Measurements from ENCODE around the gene CCDC148.

The CCDC148 gene

GRCh38 chr2:158144914-158145625, 311.5 kb downstream of the CCDC148 start:
- Histone ChIP-seq H3K27me3 (replicated peaks; ENCODE audit: control insufficient read depth, insufficient read depth, low read length) (no peaks in the 10 kb centered on the region), H3K36me3 (ENCODE audit: control insufficient read depth, insufficient read depth, low read length, severe bottlenecking) (no peaks in the 10 kb centered on the region), H3K9me3 (ENCODE audit: control insufficient read depth, low read length) (no peaks in the 10 kb centered on the region), H3K9ac (ENCODE audit: low read length) (no peak overlapping the region), H3K4me3 (ENCODE audit: low read length) (no peak overlapping the region), H3K4me1 (ENCODE audit: control insufficient read depth, insufficient read depth, low read length) (peaks cover 11% of the 10 kb centered on the region)
- no peak for DNase-seq (ENCODE audit: low read depth)

DNA sequence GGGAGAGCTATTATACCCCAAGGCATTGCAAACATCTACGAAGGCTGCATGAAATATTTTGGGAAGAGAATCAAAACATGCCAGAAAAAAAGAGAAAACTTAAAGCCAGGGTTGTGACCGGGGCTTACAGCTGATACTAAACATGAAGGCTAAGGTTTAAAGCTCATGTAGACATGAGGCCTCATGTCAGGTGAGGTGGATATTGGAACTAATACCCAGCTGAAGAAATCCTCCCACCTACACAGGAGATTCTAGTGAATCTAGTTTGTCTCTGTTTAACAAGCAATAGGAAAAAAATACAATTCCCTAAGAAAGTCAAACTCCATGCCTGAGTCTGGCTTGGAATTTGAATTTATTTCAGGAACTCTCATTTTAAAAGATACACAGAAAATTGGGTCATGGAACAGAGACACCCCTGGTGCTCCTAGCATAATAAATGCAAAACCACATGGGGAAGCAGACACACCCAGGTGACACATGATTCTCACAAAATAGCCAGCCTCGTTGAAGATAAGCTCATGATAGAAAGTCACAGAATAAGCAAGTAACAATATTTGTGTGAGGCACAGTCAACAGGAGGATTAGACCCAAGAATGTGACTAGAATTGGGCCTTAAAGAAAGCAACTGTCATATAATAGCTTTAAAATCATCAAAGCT, 312.7 kb downstream of the CCDC148 start:
- H3K4me3 ChIP-seq (ENCODE audit: low read length), result no peak overlapping the region
- no peak for DNase-seq (ENCODE audit: low read depth)
- H3K9me3 ChIP-seq (ENCODE audit: control insufficient read depth, low read length), result no peaks in the 10 kb centered on the region
- H3K36me3 ChIP-seq (ENCODE audit: control insufficient read depth, insufficient read depth, low read length, severe bottlenecking), result no peaks in the 10 kb centered on the region
- no peaks in the 10 kb centered on the region for H3K27me3 ChIP-seq (replicated peaks; ENCODE audit: control insufficient read depth, insufficient read depth, low read length)
- no peak overlapping the region for H3K9ac ChIP-seq (ENCODE audit: low read length)
- peaks cover 11% of the 10 kb centered on the region for H3K4me1 ChIP-seq (ENCODE audit: control insufficient read depth, insufficient read depth, low read length)

DNA sequence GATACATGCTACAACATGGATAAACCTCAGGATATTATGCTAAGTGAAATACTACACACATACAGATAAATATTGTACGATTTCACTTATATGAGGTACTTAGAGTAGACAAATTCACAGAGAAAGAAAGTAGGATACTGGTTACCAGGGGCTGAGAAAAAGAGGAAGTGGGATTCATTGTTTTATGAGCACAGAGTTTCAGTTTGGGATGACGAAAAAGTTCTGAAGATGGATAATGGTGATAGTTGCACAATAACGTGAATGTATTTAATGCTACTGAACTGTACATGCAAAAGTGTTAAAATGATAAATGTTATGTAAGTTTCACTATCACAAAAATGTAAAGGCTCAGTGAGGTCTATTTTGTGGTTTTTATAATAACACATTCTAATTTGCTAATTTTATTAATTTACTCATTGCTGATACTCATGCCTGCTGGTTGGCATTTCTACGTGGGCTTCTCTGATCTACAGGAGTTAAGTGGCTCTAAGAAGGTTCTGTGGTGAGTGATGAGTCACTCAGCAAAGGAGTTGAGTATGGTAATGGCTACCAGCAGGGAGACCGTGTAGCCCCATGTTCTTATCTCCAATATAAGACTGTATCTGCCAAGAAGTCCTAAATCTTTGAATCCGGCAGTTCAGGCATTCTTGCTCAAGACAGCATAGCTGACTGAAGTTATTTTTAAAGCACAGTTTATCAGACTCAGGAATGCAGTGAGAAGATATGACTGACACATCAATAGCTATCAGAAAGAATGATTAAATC, 313.8 kb downstream of the CCDC148 start:
- H3K36me3 ChIP-seq (ENCODE audit: control insufficient read depth, insufficient read depth, low read length, severe bottlenecking), result no peaks in the 10 kb centered on the region
- no peak for DNase-seq (ENCODE audit: low read depth)

GRCh38 chr2:158142165-158142564, 314.4 kb downstream of the CCDC148 start:
- Histone ChIP-seq H3K9ac (ENCODE audit: low read length) (no peak overlapping the region), H3K4me1 (ENCODE audit: control insufficient read depth, insufficient read depth, low read length) (peaks cover 11% of the 10 kb centered on the region), H3K36me3 (ENCODE audit: control insufficient read depth, insufficient read depth, low read length, severe bottlenecking) (no peaks in the 10 kb centered on the region), H3K9me3 (ENCODE audit: control insufficient read depth, low read length) (no peaks in the 10 kb centered on the region), H3K27me3 (replicated peaks; ENCODE audit: control insufficient read depth, insufficient read depth, low read length) (no peaks in the 10 kb centered on the region), H3K4me3 (ENCODE audit: low read length) (no peak overlapping the region)
- DNase-seq (ENCODE audit: low read depth), result no peak

More for the DNA sequence above, 313.8 kb downstream of the CCDC148 start:
- Histone ChIP-seq H3K9ac (ENCODE audit: low read length) (no peak overlapping the region), H3K4me3 (ENCODE audit: low read length) (no peak overlapping the region), H3K4me1 (ENCODE audit: control insufficient read depth, insufficient read depth, low read length) (peaks cover 11% of the 10 kb centered on the region), H3K27me3 (replicated peaks; ENCODE audit: control insufficient read depth, insufficient read depth, low read length) (no peaks in the 10 kb centered on the region), H3K9me3 (ENCODE audit: control insufficient read depth, low read length) (no peaks in the 10 kb centered on the region)

GRCh38 chr2:158140201-158140600, 316.4 kb downstream of the CCDC148 start:
- Histone ChIP-seq H3K4me3 (ENCODE audit: low read length) (no peak overlapping the region), H3K9me3 (ENCODE audit: control insufficient read depth, low read length) (no peaks in the 10 kb centered on the region), H3K4me1 (ENCODE audit: control insufficient read depth, insufficient read depth, low read length) (peaks cover 11% of the 10 kb centered on the region), H3K9ac (ENCODE audit: low read length) (no peak overlapping the region), H3K36me3 (ENCODE audit: control insufficient read depth, insufficient read depth, low read length, severe bottlenecking) (no peaks in the 10 kb centered on the region), H3K27me3 (replicated peaks; ENCODE audit: control insufficient read depth, insufficient read depth, low read length) (no peaks in the 10 kb centered on the region)
- DNase-seq (ENCODE audit: low read depth), result no peak

GRCh38 chr2:158138255-158138654, 318.3 kb downstream of the CCDC148 start:
- Histone ChIP-seq H3K4me1 (ENCODE audit: control insufficient read depth, insufficient read depth, low read length) (peaks cover 7% of the 10 kb centered on the region), H3K9me3 (ENCODE audit: control insufficient read depth, low read length) (no peaks in the 10 kb centered on the region), H3K9ac (ENCODE audit: low read length) (no peak overlapping the region), H3K27me3 (replicated peaks; ENCODE audit: control insufficient read depth, insufficient read depth, low read length) (no peaks in the 10 kb centered on the region), H3K4me3 (ENCODE audit: low read length) (no peak overlapping the region), H3K36me3 (ENCODE audit: control insufficient read depth, insufficient read depth, low read length, severe bottlenecking) (no peaks in the 10 kb centered on the region)
- no peak for DNase-seq (ENCODE audit: low read depth)

DNA sequence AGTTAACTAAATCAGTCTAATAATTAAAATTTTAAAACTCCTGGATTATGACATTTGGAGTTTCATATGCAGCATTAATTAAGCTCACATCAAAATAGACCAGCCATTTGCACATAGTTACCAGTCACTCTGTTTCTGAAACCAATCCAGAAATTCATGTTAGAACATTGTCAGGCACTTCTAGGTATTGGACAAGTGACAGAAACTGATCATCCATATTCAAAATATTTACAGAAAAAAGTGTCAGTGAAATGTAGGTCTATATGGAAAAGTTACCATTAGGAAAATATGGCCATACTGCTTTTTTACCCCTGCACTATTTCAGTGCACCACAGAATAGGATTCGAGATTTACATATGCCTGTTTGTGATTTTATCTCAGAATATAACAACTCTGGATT, 321.5 kb downstream of the CCDC148 start:
- no peak overlapping the region for H3K9ac ChIP-seq (ENCODE audit: low read length)
- DNase-seq (ENCODE audit: low read depth), result no peak
- no peaks in the 10 kb centered on the region for H3K36me3 ChIP-seq (ENCODE audit: control insufficient read depth, insufficient read depth, low read length, severe bottlenecking)
- no peaks in the 10 kb centered on the region for H3K9me3 ChIP-seq (ENCODE audit: control insufficient read depth, low read length)
- no peak overlapping the region for H3K4me3 ChIP-seq (ENCODE audit: low read length)
- H3K4me1 ChIP-seq (ENCODE audit: control insufficient read depth, insufficient read depth, low read length), result peaks cover 10% of the 10 kb centered on the region
- H3K27me3 ChIP-seq (replicated peaks; ENCODE audit: control insufficient read depth, insufficient read depth, low read length), result no peaks in the 10 kb centered on the region

DNA sequence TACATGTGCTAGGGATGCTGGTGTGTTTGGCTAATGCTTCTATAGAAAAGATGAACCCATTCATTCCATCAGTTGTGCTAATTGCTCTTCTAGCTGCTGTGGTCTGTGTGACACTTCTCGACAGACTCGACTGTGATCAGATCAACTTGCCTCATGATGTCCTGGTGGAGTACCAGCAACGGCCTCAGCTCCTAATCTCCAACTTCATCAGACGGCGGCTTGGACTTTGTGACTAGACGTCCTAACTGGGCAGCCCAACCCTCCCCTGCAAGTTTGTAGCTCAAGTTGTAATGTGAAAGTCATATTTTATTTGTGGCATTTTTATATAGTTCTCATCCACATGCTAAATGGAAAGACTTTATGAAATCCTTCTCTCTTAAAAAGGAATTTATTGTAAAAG, 321.9 kb downstream of the CCDC148 start:
- Histone ChIP-seq H3K9ac (ENCODE audit: low read length) (no peak overlapping the region), H3K4me3 (ENCODE audit: low read length) (no peak overlapping the region), H3K4me1 (ENCODE audit: control insufficient read depth, insufficient read depth, low read length) (peaks cover 14% of the 10 kb centered on the region), H3K36me3 (ENCODE audit: control insufficient read depth, insufficient read depth, low read length, severe bottlenecking) (no peaks in the 10 kb centered on the region), H3K27me3 (replicated peaks; ENCODE audit: control insufficient read depth, insufficient read depth, low read length) (no peaks in the 10 kb centered on the region), H3K9me3 (ENCODE audit: control insufficient read depth, low read length) (no peaks in the 10 kb centered on the region)
- DNase-seq (ENCODE audit: low read depth), result no peak

DNA sequence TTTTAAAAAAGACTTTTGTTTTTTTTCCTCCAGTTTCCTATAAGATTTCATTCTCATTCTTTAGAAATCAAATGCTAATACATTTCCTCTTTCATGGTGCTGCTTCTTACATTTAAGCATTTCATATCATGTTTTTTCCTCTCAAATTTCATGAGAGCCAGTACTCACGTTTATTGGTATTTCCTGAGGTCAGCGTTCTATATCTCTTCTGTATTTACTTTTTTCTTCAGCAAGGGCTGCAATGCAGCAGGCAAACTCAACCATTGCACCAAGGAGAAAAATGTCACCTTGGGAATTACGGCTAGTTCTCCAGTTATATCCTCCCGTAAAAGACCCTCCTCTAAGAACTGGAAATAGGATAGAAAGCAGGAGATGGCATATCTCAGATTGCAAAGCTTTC, 322.5 kb downstream of the CCDC148 start:
- no peak for DNase-seq (ENCODE audit: low read depth)
- H3K9ac ChIP-seq (ENCODE audit: low read length), result no peak overlapping the region

GRCh38 chr2:158131919-158132566, 324.5 kb downstream of the CCDC148 start:
- no peaks in the 10 kb centered on the region for H3K27me3 ChIP-seq (replicated peaks; ENCODE audit: control insufficient read depth, insufficient read depth, low read length)
- no peak overlapping the region for H3K4me3 ChIP-seq (ENCODE audit: low read length)
- no peak for DNase-seq (ENCODE audit: low read depth)
- no peak overlapping the region for H3K9ac ChIP-seq (ENCODE audit: low read length)
- H3K36me3 ChIP-seq (ENCODE audit: control insufficient read depth, insufficient read depth, low read length, severe bottlenecking), result no peaks in the 10 kb centered on the region
- no peaks in the 10 kb centered on the region for H3K9me3 ChIP-seq (ENCODE audit: control insufficient read depth, low read length)
- peaks cover 15% of the 10 kb centered on the region for H3K4me1 ChIP-seq (ENCODE audit: control insufficient read depth, insufficient read depth, low read length)

More for the DNA sequence above, 322.5 kb downstream of the CCDC148 start:
- Histone ChIP-seq H3K4me3 (ENCODE audit: low read length) (no peak overlapping the region), H3K9me3 (ENCODE audit: control insufficient read depth, low read length) (no peaks in the 10 kb centered on the region), H3K36me3 (ENCODE audit: control insufficient read depth, insufficient read depth, low read length, severe bottlenecking) (no peaks in the 10 kb centered on the region), H3K4me1 (ENCODE audit: control insufficient read depth, insufficient read depth, low read length) (peaks cover 15% of the 10 kb centered on the region), H3K27me3 (replicated peaks; ENCODE audit: control insufficient read depth, insufficient read depth, low read length) (no peaks in the 10 kb centered on the region)

- no peaks in the 10 kb centered on the region for H3K27me3 ChIP-seq (replicated peaks; ENCODE audit: control insufficient read depth, insufficient read depth, low read length)
- no peak for DNase-seq (ENCODE audit: low read depth)
- no peaks in the 10 kb centered on the region for H3K36me3 ChIP-seq (ENCODE audit: control insufficient read depth, insufficient read depth, low read length, severe bottlenecking)
- H3K9ac ChIP-seq (ENCODE audit: low read length), result peak overlapping the region; percentile 19
- H3K4me3 ChIP-seq (ENCODE audit: low read length), result peak overlapping the region; percentile 28
- no peaks in the 10 kb centered on the region for H3K9me3 ChIP-seq (ENCODE audit: control insufficient read depth, low read length)
- peaks cover 15% of the 10 kb centered on the region for H3K4me1 ChIP-seq (ENCODE audit: control insufficient read depth, insufficient read depth, low read length)
These were observed 325.1 kb downstream of the CCDC148 start for GRCh38 chr2:158131483-158131912.

Data from adipocyte (in vitro differentiated cells).